GM12878 (cell line): Measurements from ENCODE around the gene COL15A1.

Experiments used
- ZZZ3 ChIP-seq: IDR thresholded peaks from 2 replicates; pipeline ENCODE4 v1.6.1; 2011; ENCODE audit warnings: low read depth; ENCODE audit not compliant: control insufficient read depth, insufficient read length
- TF ChIP-seq, protein P1 (sequence below), 3 experiments: IDR thresholded peaks in 2 of 3; conservative IDR thresholded peaks in 1 of 3; 2 replicates each; pipeline ENCODE4 v1.5.1; 2011; ENCODE audit warnings: low read depth in 3 of 3, low read length in 3 of 3, mild to moderate bottlenecking in 3 of 3, control low read depth in 2 of 3, moderate library complexity in 2 of 3, inconsistent platforms in 1 of 3, mixed read lengths in 1 of 3; ENCODE audit not compliant: control insufficient read depth in 2 of 3, insufficient read depth in 1 of 3; ENCODE audit errors: extremely low read depth in 1 of 3

- TF ChIP-seq, protein P1, sequence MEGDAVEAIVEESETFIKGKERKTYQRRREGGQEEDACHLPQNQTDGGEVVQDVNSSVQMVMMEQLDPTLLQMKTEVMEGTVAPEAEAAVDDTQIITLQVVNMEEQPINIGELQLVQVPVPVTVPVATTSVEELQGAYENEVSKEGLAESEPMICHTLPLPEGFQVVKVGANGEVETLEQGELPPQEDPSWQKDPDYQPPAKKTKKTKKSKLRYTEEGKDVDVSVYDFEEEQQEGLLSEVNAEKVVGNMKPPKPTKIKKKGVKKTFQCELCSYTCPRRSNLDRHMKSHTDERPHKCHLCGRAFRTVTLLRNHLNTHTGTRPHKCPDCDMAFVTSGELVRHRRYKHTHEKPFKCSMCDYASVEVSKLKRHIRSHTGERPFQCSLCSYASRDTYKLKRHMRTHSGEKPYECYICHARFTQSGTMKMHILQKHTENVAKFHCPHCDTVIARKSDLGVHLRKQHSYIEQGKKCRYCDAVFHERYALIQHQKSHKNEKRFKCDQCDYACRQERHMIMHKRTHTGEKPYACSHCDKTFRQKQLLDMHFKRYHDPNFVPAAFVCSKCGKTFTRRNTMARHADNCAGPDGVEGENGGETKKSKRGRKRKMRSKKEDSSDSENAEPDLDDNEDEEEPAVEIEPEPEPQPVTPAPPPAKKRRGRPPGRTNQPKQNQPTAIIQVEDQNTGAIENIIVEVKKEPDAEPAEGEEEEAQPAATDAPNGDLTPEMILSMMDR (IDR thresholded peaks at IDR 0.05 in 2 of 3, conservative IDR thresholded peaks at IDR 0.05 in 1 of 3; ENCODE audit: control insufficient read depth in 2 of 3, extremely low read depth in 1 of 3, insufficient read depth in 1 of 3, low read depth in 3 of 3, low read length in 3 of 3), result no peak
- no peak for TF ChIP-seq ZZZ3
Measured at GRCh38 chr9:99015890-99016289, 72.2 kb downstream of the COL15A1 start.
